Ascending aorta (tissue), 2 donors: ENCODE results near the gene TXNL4A. TPM values are rescaled to one million over a fixed set of nuclear protein-coding genes. Genes with fewer than 3 reads are reported as not detected.

Source experiments
- DNase-seq, 2 donors: peaks; one replicate each; pipeline ENCODE4 v3.0.0-alpha.2; 2019; ENCODE audit warnings: low spot score in 2 of 2
- H3K27ac ChIP-seq, 2 donors: fragments of 200-600 bp; sonication (generic); one replicate each; pipeline ENCODE4 v1.5.1; 2016 to 2017; ENCODE audit warnings: mild to moderate bottlenecking in 1 of 2
- H3K27me3 ChIP-seq: fragments of 200-600 bp; sonication (generic); one replicate; pipeline ENCODE4 v1.5.1; 2017
- H3K36me3 ChIP-seq, 2 donors: fragments of 200-600 bp; sonication (generic); one replicate each; pipeline ENCODE4 v1.5.1; 2016
- H3K4me1 ChIP-seq, 2 donors: fragments of 200-600 bp; sonication (generic); one replicate each; pipeline ENCODE4 v1.5.1; 2016 to 2017; ENCODE audit warnings: mild to moderate bottlenecking in 1 of 2
- H3K4me3 ChIP-seq, 2 donors: fragments of 200-600 bp; sonication (generic); one replicate each; pipeline ENCODE4 v1.5.1; 2016 to 2017; ENCODE audit warnings: mild to moderate bottlenecking in 1 of 2
- H3K9me3 ChIP-seq, 2 donors: fragments of 200-600 bp; sonication (generic); one replicate each; pipeline ENCODE4 v1.5.1; 2016
- intact Hi-C: fragments of 100-400 bp; cut with DNase I; formaldehyde crosslinking; loops from one replicate; pipeline ENCODE4 v1.15.1; 2023
- total RNA-seq: library from RNA; depleted of rRNA; stranded (reverse); fragments of >200 nt; gene quantifications from one replicate; pipeline ENCODE4 v1.1.0, GENCODE V29; 2016
- TF ChIP-seq, protein P1 (sequence below), 3 experiments: fragments of 200-600 bp in 2 of 3; fragments of 450-650 bp in 1 of 3; sonication (generic) in 2 of 3; IDR thresholded peaks; one replicate each; pipeline ENCODE4 v1.5.1; 2016 to 2019; ENCODE audit warnings: antibody characterized with exemption in 3 of 3, mild to moderate bottlenecking in 1 of 3, moderate library complexity in 1 of 3

TXNL4A gene
- total RNA-seq, 1 donor from 2014 or later = 16.5 TPM

DNA sequence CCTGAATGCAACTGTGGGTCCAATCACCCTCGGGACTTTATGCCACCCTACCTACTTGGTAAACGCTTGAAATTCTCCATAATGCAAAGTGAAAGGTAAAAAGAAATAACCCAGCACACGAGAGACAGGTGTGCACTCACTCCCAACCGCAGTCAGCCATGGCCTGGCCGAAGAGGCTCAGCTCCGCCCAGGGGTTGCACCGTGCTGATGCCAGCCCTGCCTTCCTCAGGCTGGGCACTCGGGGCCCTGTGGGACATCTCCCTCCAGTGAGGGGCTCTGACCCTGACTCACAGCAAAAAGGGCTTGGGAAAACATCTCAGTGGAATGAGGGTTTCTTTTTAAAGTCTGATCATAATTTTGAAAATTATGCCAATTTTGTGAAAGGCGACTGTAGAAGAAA is 50.2 kb downstream of the TXNL4A start:
- Histone ChIP-seq H3K36me3 (peaks cover 31 to 88% of the 10 kb centered on the region in 2 donors), H3K4me1 (no peaks in the 10 kb centered on the region), H3K27ac (no peak overlapping the region), H3K9me3 (peaks cover 2 to 13% of the 10 kb centered on the region in 2 donors), H3K27me3 (no peaks in the 10 kb centered on the region), H3K4me3 (no peak overlapping the region)
- DNase-seq = peak in 1 of 2 donors; percentile 19
- intact Hi-C loops = no loop called here
- TF ChIP-seq, protein P1, sequence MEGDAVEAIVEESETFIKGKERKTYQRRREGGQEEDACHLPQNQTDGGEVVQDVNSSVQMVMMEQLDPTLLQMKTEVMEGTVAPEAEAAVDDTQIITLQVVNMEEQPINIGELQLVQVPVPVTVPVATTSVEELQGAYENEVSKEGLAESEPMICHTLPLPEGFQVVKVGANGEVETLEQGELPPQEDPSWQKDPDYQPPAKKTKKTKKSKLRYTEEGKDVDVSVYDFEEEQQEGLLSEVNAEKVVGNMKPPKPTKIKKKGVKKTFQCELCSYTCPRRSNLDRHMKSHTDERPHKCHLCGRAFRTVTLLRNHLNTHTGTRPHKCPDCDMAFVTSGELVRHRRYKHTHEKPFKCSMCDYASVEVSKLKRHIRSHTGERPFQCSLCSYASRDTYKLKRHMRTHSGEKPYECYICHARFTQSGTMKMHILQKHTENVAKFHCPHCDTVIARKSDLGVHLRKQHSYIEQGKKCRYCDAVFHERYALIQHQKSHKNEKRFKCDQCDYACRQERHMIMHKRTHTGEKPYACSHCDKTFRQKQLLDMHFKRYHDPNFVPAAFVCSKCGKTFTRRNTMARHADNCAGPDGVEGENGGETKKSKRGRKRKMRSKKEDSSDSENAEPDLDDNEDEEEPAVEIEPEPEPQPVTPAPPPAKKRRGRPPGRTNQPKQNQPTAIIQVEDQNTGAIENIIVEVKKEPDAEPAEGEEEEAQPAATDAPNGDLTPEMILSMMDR (IDR thresholded peaks at IDR 0.05) = no peak

DNA sequence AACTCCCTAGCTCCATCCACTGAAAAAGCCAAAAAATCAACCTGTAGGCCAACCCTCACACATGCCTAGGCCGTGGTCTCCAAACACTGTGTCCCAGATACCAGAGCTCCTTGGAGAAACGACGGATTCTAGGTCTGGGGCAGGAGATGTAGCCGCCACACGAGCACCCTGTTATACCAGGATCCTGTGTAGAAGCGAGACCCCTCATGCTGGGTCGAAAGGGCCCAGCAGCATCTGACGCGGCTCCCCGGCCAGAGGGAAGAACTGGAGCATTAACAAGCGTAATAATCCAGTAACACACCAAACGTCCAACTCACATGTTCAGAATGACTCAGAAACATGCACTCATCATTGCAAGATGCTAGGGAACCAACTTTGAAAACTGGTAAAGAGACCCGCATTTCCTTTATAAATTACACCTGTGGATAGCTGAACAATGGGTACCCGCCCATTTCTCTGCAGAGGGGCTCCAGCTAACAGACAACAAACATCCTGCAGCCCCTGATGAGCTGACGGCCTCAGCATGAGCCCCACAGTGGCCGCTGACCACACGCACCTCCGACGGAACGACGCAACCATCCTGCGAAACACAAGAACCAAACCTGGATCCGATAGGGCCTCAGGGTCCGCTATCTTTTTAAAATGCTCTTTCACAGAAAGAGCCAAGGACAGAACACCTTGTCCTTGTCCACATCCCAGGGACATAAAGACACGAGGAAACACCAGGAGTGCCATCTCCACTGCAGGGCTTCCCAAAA is 51.1 kb downstream of the TXNL4A start:
- no peaks in the 10 kb centered on the region for H3K4me1 ChIP-seq
- peak in 1 of 2 donors; percentile 30 for DNase-seq
- TF ChIP-seq, protein P1 (IDR thresholded peaks at IDR 0.05) = no peak
- no peak overlapping the region for H3K4me3 ChIP-seq
- no peaks in the 10 kb centered on the region for H3K27me3 ChIP-seq
- H3K36me3 ChIP-seq = peaks cover 24 to 79% of the 10 kb centered on the region in 2 donors
- no peak overlapping the region for H3K27ac ChIP-seq
- peaks cover 7 to 22% of the 10 kb centered on the region in 2 donors for H3K9me3 ChIP-seq
- intact Hi-C loops = no loop called here

DNA sequence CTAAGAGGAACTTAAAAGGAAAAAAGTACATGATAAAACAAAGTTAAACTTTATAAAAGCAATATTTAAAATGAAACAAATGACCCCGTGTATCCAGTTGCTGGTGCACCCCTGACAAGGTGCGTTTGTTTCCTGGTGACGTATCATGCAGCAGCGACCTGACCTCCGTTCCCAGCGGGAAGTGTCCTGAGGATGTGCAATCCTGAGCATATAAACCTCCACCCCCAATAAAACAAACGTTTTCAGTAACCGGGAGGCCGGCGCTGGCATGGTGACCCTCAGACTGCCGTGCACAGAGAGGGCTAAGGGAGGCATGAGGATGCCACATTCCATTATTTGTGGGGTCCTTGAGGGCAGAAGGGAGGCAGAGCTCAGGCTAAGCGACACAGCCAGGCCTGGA is 51.7 kb downstream of the TXNL4A start:
- Histone ChIP-seq H3K4me3 (no peak overlapping the region), H3K36me3 (peaks cover 19 to 73% of the 10 kb centered on the region in 2 donors), H3K9me3 (peaks cover 7 to 28% of the 10 kb centered on the region in 2 donors), H3K27me3 (no peaks in the 10 kb centered on the region), H3K4me1 (no peaks in the 10 kb centered on the region), H3K27ac (no peak overlapping the region)
- intact Hi-C loops = no loop called here
- no peak for DNase-seq
- TF ChIP-seq, protein P1 (IDR thresholded peaks at IDR 0.05) = no peak

DNA sequence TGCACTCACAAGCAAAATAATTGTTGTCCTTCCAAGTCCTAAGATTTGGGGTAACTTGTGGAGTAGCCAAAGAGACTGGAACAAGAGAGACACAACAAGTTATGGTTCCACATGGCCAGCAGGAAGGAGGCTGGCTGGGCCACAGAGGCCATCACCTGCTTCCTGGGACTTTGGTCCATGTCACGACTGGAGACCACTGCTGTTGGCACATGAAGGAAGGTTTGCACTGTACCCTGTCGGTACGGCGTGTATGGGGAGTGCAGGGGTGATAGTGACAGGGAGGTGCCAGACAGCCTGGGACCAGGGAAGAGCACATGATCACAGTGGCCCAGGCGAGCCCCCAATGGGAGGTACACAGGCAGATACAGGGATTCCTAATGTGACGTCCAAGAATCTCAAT is 52.4 kb downstream of the TXNL4A start:
- Histone ChIP-seq H3K4me1 (no peaks in the 10 kb centered on the region), H3K9me3 (peaks cover 7 to 35% of the 10 kb centered on the region in 2 donors), H3K27me3 (no peaks in the 10 kb centered on the region), H3K27ac (no peak overlapping the region), H3K36me3 (peaks cover 15 to 66% of the 10 kb centered on the region in 2 donors), H3K4me3 (no peak overlapping the region)
- peak in 1 of 2 donors; percentile 34 for DNase-seq
- TF ChIP-seq, protein P1 (IDR thresholded peaks at IDR 0.05) = no peak
- intact Hi-C loops = no loop called here

DNA sequence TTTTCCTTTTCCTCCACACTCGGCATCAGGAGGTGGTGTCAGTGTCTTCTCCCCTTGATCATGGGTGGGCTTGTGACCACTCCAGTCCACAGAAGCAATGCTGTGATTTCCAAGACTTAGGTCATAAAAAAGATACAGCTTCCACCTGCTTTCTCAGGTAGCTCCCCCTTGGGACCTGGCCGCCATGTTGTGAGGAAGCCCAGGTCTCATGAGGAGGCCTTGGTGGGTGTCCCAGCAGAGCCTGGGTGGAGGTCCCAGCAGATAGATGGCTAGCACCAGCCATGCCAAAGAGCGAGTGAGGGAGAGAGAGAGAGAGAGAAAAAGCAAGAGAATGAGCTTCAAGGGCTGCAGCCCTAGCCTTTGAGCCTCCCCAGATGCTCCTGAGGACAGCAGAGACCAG is 52.9 kb downstream of the TXNL4A start:
- no peak overlapping the region for H3K4me3 ChIP-seq
- TF ChIP-seq, protein P1 (IDR thresholded peaks at IDR 0.05) = no peak
- no peaks in the 10 kb centered on the region for H3K27me3 ChIP-seq
- H3K4me1 ChIP-seq = no peaks in the 10 kb centered on the region
- peaks cover 11 to 61% of the 10 kb centered on the region in 2 donors for H3K36me3 ChIP-seq
- H3K27ac ChIP-seq = no peak overlapping the region
- intact Hi-C loops = no loop called here
- peaks cover 8 to 40% of the 10 kb centered on the region in 2 donors for H3K9me3 ChIP-seq
- DNase-seq = peak in 1 of 2 donors; percentile 5
